CD14-positive monocyte (primary cell): ENCODE results near the gene FH. TPM values are rescaled to one million over a fixed set of nuclear protein-coding genes. Genes with fewer than 3 reads are reported as not detected.
A peak's percentile ranks its signal among the peaks of the same experiment; 100 is the strongest.

Experiments used
- DNase-seq, 3 donors: peaks; one replicate each; pipeline ENCODE4 v3.0.0-alpha.2; 2011 to 2022
- H2AFZ ChIP-seq: 2 replicates; pipeline ENCODE4 v1.6.0; 2012; ENCODE audit warnings: mild to moderate bottlenecking, low read depth, low read length, inconsistent platforms; ENCODE audit not compliant: insufficient read depth, poor library complexity, severe bottlenecking
- H3K27ac ChIP-seq, 2 donors: 1 replicate in 1 of 2; 2 replicates in 1 of 2; pipeline ENCODE4 v1.5.1; 2012 to 2013; ENCODE audit warnings: low read length in 2 of 2, control low read depth in 1 of 2, inconsistent platforms in 1 of 2, low read depth in 1 of 2, mild to moderate bottlenecking in 1 of 2
- H3K27me3 ChIP-seq, 2 donors: one replicate each; pipeline versions ENCODE4 v1.6.0 to v1.6.1; 2011 to 2013; ENCODE audit warnings: low read length in 2 of 2; ENCODE audit not compliant: control insufficient read depth in 2 of 2, insufficient read depth in 2 of 2
- H3K36me3 ChIP-seq, 2 donors: replicated peaks in 1 of 2; 1 replicate in 1 of 2; 2 replicates in 1 of 2; pipeline versions ENCODE4 v1.5.1 to v1.6.1; 2012 to 2013; ENCODE audit warnings: low read length in 2 of 2, control low read depth in 1 of 2, inconsistent platforms in 1 of 2, mild to moderate bottlenecking in 1 of 2; ENCODE audit not compliant: insufficient read depth in 2 of 2, control insufficient read depth in 1 of 2
- H3K4me1 ChIP-seq, 2 donors: 1 replicate in 1 of 2; 2 replicates in 1 of 2; pipeline versions ENCODE4 v1.5.1 to v1.6.1; 2012 to 2013; ENCODE audit warnings: low read length in 2 of 2, control low read depth in 1 of 2, inconsistent platforms in 1 of 2, mild to moderate bottlenecking in 1 of 2, moderate library complexity in 1 of 2; ENCODE audit not compliant: insufficient read depth in 2 of 2, control insufficient read depth in 1 of 2
- H3K4me2 ChIP-seq: replicated peaks from 2 replicates; pipeline ENCODE3; 2012; ENCODE audit warnings: low read length, moderate library complexity, mild to moderate bottlenecking; ENCODE audit not compliant: poor library complexity, severe bottlenecking; ENCODE audit errors: extremely low read depth
- H3K4me3 ChIP-seq, 3 experiments: fragments of 200-600 bp in 1 of 3; sonication (generic) in 1 of 3; replicated peaks in 1 of 3; 1 replicate in 2 of 3; 2 replicates in 1 of 3; pipeline ENCODE4 v1.5.1; 2011 to 2013; ENCODE audit warnings: low read length in 3 of 3, mild to moderate bottlenecking in 3 of 3, control low read depth in 2 of 3, low read depth in 2 of 3, inconsistent platforms in 1 of 3, moderate library complexity in 1 of 3
- H3K79me2 ChIP-seq: 2 replicates; pipeline ENCODE4 v1.6.0; 2012; ENCODE audit warnings: mild to moderate bottlenecking, control low read depth, inconsistent platforms, low read length, moderate library complexity; ENCODE audit not compliant: insufficient read depth
- H3K9ac ChIP-seq: 2 replicates; pipeline ENCODE4 v1.6.0; 2017; ENCODE audit warnings: low read length, mild to moderate bottlenecking; ENCODE audit not compliant: insufficient read depth, poor library complexity, severe bottlenecking
- H3K9me3 ChIP-seq, 2 donors: replicated peaks in 1 of 2; 1 replicate in 1 of 2; 2 replicates in 1 of 2; pipeline versions ENCODE4 v1.5.1 to v1.6.1; 2012 to 2013; ENCODE audit warnings: low read length in 2 of 2, control low read depth in 1 of 2; ENCODE audit not compliant: control insufficient read depth in 1 of 2, insufficient read depth in 1 of 2
- H4K20me1 ChIP-seq: 2 replicates; pipeline ENCODE4 v1.6.0; 2012; ENCODE audit warnings: mild to moderate bottlenecking, low read length, control low read depth, moderate library complexity; ENCODE audit not compliant: insufficient read depth
- H3K27ac Mint-ChIP-seq, 7 donors: one replicate each; pipeline ENCODE4 v1.8.0; 2020; ENCODE audit warnings: mild to moderate bottlenecking in 7 of 7, mixed read lengths in 7 of 7, moderate library complexity in 6 of 7, inconsistent platforms in 2 of 7
- H3K27me3 Mint-ChIP-seq, 3 donors: one replicate each; pipeline ENCODE4 v1.8.0; 2021 to 2022; ENCODE audit warnings: low read depth in 3 of 3, mild to moderate bottlenecking in 3 of 3, mixed read lengths in 3 of 3, moderate library complexity in 3 of 3, inconsistent platforms in 1 of 3
- H3K36me3 Mint-ChIP-seq, 2 donors: one replicate each; pipeline ENCODE4 v1.8.0; 2020; ENCODE audit warnings: mixed read lengths in 2 of 2, inconsistent platforms in 1 of 2, mild to moderate bottlenecking in 1 of 2
- H3K4me1 Mint-ChIP-seq: one replicate; pipeline ENCODE4 v1.8.0; 2020; ENCODE audit warnings: mild to moderate bottlenecking, mixed read lengths
- H3K4me3 Mint-ChIP-seq, 2 donors: one replicate each; pipeline ENCODE4 v1.8.0; 2020; ENCODE audit warnings: mild to moderate bottlenecking in 2 of 2, mixed read lengths in 2 of 2, moderate library complexity in 1 of 2
- H3K9me3 Mint-ChIP-seq, 7 donors: one replicate each; pipeline ENCODE4 v1.8.0; 2020 to 2022; ENCODE audit warnings: mixed read lengths in 7 of 7, mild to moderate bottlenecking in 6 of 7, moderate library complexity in 6 of 7, inconsistent platforms in 2 of 7
- CTCF ChIP-seq: fragments of 200-600 bp; IDR thresholded peaks from one replicate; pipeline ENCODE4 v1.8.0; 2022; ENCODE audit warnings: antibody characterized with exemption, mild to moderate bottlenecking
- WGBS: methylation state at CpG from one replicate; pipeline ENCODE4 v1.1.5; 2013; ENCODE audit warnings: missing lambda C conversion rate; ENCODE audit not compliant: insufficient coverage; 5-methylcytosine and 5-hydroxymethylcytosine counted together
- intact Hi-C, 2 donors: fragments of 100-400 bp; cut with micrococcal nuclease; formaldehyde crosslinking; loops; one replicate each; pipeline versions ENCODE4 v1.15.0 to v1.15.1; 2023
- polyA plus RNA-seq, 3 donors: library from polyadenylated mRNA; depleted of rRNA in 1 of 3; unstranded in 2 of 3; stranded (reverse) in 1 of 3; fragments of 300-500 nt in 2 of 3; fragments of >200 nt in 1 of 3; fragmentation: Illumina TruSeq in 2 of 3; gene quantifications; 1 replicate in 2 of 3; 2 replicates in 1 of 3; pipeline ENCODE4 v1.2.3, GENCODE V29; 2012 to 2021

The FH gene
- polyA plus RNA-seq, 3 donors, result 21.1 to 34.9 (median 32.5) TPM

- Mint-ChIP-seq H3K4me1 (peaks cover 29% of the 10 kb centered on the region), H3K27me3 (peaks cover 0 to 2% (median 2%) of the 10 kb centered on the region in 3 donors), H3K9me3 (no peaks in the 10 kb centered on the region), H3K27ac (peak overlapping the region; percentile 90 to 98 (median 95)), H3K36me3 (peaks cover 1 to 9% of the 10 kb centered on the region in 2 donors), H3K4me3 (peak overlapping the region; percentile 64 to 97)
- Histone ChIP-seq H4K20me1 (no peaks in the 10 kb centered on the region), H3K4me3 (peak overlapping the region; percentile 65 to 100 (median 87)), H3K27ac (peak overlapping the region; percentile 74 to 98), H3K9me3 (no peaks in the 10 kb centered on the region), H3K36me3 (no peaks in the 10 kb centered on the region), H3K79me2 (peaks cover 39% of the 10 kb centered on the region), H3K9ac (peak overlapping the region; percentile 80), H2AFZ (peak overlapping the region; percentile 51), H3K4me2 (peak overlapping the region; percentile 83), H3K27me3 (no peaks in the 10 kb centered on the region), H3K4me1 (peaks cover 24 to 28% of the 10 kb centered on the region in 2 donors)
- 0% methylated on average over 1 of the region's 11 CpGs for WGBS
- DNase-seq, result peak; percentile 77 to 92 (median 83)
- intact Hi-C loops, result loop anchor here (2.0 to 10.0 kb wide), 7 partner anchors 19 to 283 kb away; partner anchors contain the start of genes CHML (in 1 of the 2) and OPN3 (in 1 of the 2)
- peak; percentile 85 for TF ChIP-seq CTCF
These were observed 11.9 kb upstream of the FH start for GRCh38 chr1:241531195-241532161.

- H3K9me3 ChIP-seq, result no peaks in the 10 kb centered on the region
- H3K27ac ChIP-seq, result no peak overlapping the region
- no peak overlapping the region for H2AFZ ChIP-seq
- intact Hi-C loops, result loop anchor here (5.0 to 10.0 kb wide), 3 partner anchors 100 to 468 kb away; partner anchors contain the start of genes EXO1 (in 1 of the 2) and MAP1LC3C (in 1 of the 2)
- peaks cover 3% of the 10 kb centered on the region for H3K4me1 Mint-ChIP-seq
- H3K4me3 ChIP-seq, result no peak overlapping the region
- TF ChIP-seq CTCF, result no peak
- peaks cover 13 to 17% (median 14%) of the 10 kb centered on the region in 3 donors for H3K27me3 Mint-ChIP-seq
- no peaks in the 10 kb centered on the region for H3K36me3 ChIP-seq
- H4K20me1 ChIP-seq, result no peaks in the 10 kb centered on the region
- no CpG with 5 or more reads among the region's 3 CpGs for WGBS
- no peaks in the 10 kb centered on the region for H3K36me3 Mint-ChIP-seq
- DNase-seq, result no peak
- no peak overlapping the region for H3K27ac Mint-ChIP-seq
- H3K79me2 ChIP-seq, result no peaks in the 10 kb centered on the region
- no peak overlapping the region for H3K4me3 Mint-ChIP-seq
- peaks cover 4% of the 10 kb centered on the region in 2 donors for H3K4me1 ChIP-seq
- H3K9ac ChIP-seq, result no peak overlapping the region
- H3K9me3 Mint-ChIP-seq, result no peaks in the 10 kb centered on the region
- H3K4me2 ChIP-seq, result no peak overlapping the region
- peaks cover 3 to 15% of the 10 kb centered on the region in 2 donors for H3K27me3 ChIP-seq
These were observed 7.6 kb upstream of the FH start for GRCh38 chr1:241527146-241527545.
